A549 (cell line): ENCODE results near the gene ZMYND19. TPM values are rescaled to one million over a fixed set of nuclear protein-coding genes. Genes with fewer than 3 reads are reported as not detected.
A peak's percentile ranks its signal among the peaks of the same experiment; 100 is the strongest.

Source experiments
- ATAC-seq, 2 experiments: fragments of 200-7000 bp in 1 of 2; fragments of >200 bp in 1 of 2; cut with Nextera tagmentation in 1 of 2; cut with Tn5 transposase in 1 of 2; 3 replicates each; pipeline versions ENCODE4 v1.8.0 to v1.9.1; 2018 to 2020; ENCODE audit warnings: mild to moderate bottlenecking in 1 of 2, moderate library complexity in 1 of 2
- CTCF ChIA-PET: fragments of 300-600 bp; sonication (Branson Sonifier 250); formaldehyde crosslinking; extraction: SDS; loops from one replicate; lab custom pipeline; 2021; ENCODE audit warnings: antibody characterized with exemption, inconsistent platforms; lab: Yijun Ruan, JAX
- POLR2A ChIA-PET: fragments of 350-600 bp; formaldehyde crosslinking; extraction: SDS; loops from one replicate; lab custom pipeline; 2021; ENCODE audit warnings: antibody characterized with exemption, inconsistent platforms; lab: Yijun Ruan, JAX
- DNase-seq, 2 experiments: peaks; one replicate each; pipeline versions ENCODE4 v3.0.0 to v3.0.0-alpha.2; 2011 to 2016; ENCODE audit warnings: low read depth in 1 of 2, low spot score in 1 of 2
- FAIRE-seq: peaks from 2 replicates; lab custom pipeline; 2011; peaks lifted over from hg19 to GRCh38; lab: Jason Lieb, UNC
- H3K27ac ChIP-seq, 2 experiments: fragments of >200 bp; sonication (Bioruptor Twin); formaldehyde crosslinking; 3 replicates each; pipeline ENCODE4 v1.5.1; 2016 to 2017
- H3K4me1 ChIP-seq: fragments of >200 bp; sonication (Bioruptor Twin); formaldehyde crosslinking; 3 replicates; pipeline ENCODE4 v1.6.1; 2016
- H3K4me2 ChIP-seq: fragments of >200 bp; sonication (Bioruptor Twin); formaldehyde crosslinking; 3 replicates; pipeline ENCODE4 v1.6.1; 2016
- H3K4me3 ChIP-seq: fragments of >200 bp; sonication (Bioruptor Twin); formaldehyde crosslinking; 3 replicates; pipeline ENCODE4 v1.5.1; 2016
- H3K9me3 ChIP-seq: fragments of >200 bp; sonication (Bioruptor Twin); formaldehyde crosslinking; 3 replicates; pipeline ENCODE4 v1.6.1; 2016
- BHLHE40 ChIP-seq: IDR thresholded peaks from 2 replicates; pipeline ENCODE4 v1.6.1; 2012; ENCODE audit warnings: low read depth, low read length, inconsistent platforms
- CBX2 ChIP-seq: fragments of 200-600 bp; sonication (generic); IDR thresholded peaks from 2 replicates; pipeline ENCODE4 v1.6.1; 2016; ENCODE audit warnings: low read depth, mild to moderate bottlenecking, borderline replicate concordance
- CBX8 ChIP-seq: fragments of 200-600 bp; sonication (generic); IDR thresholded peaks from 2 replicates; pipeline ENCODE4 v1.6.1; 2016
- CHD2 ChIP-seq: fragments of 150-350 bp; IDR thresholded peaks from 2 replicates; pipeline ENCODE4 v1.6.1; 2014; ENCODE audit warnings: low read length; ENCODE audit not compliant: partially characterized antibody
- CHD4 ChIP-seq: fragments of 200-600 bp; sonication (generic); IDR thresholded peaks from 2 replicates; pipeline ENCODE4 v1.6.1; 2016; ENCODE audit warnings: antibody characterized with exemption, mild to moderate bottlenecking, borderline replicate concordance
- EHF ChIP-seq: fragments of 250-450 bp; sonication (Bioruptor Pico); IDR thresholded peaks from 2 replicates; pipeline ENCODE4 v1.5.0; 2020; ENCODE audit warnings: mild to moderate bottlenecking
- FOSB ChIP-seq: fragments of 250-450 bp; sonication (Bioruptor Pico); IDR thresholded peaks from 2 replicates; pipeline ENCODE4 v1.5.0; 2020; ENCODE audit warnings: mild to moderate bottlenecking, moderate library complexity
- GATA3 ChIP-seq: IDR thresholded peaks from 2 replicates; pipeline ENCODE4 v1.6.1; 2012; ENCODE audit warnings: borderline replicate concordance
- HDAC2 ChIP-seq: fragments of 200-600 bp; sonication (generic); IDR thresholded peaks from 2 replicates; pipeline ENCODE4 v1.6.1; 2016
- HOXB5 ChIP-seq: fragments of 250-450 bp; sonication (Bioruptor Pico); IDR thresholded peaks from 2 replicates; pipeline ENCODE4 v1.5.0; 2020; ENCODE audit warnings: mild to moderate bottlenecking, moderate library complexity
- KDM1A ChIP-seq: fragments of 200-600 bp; sonication (generic); IDR thresholded peaks from 2 replicates; pipeline ENCODE4 v1.6.1; 2016; ENCODE audit warnings: low read depth, mild to moderate bottlenecking
- MAZ ChIP-seq: fragments of 150-350 bp; IDR thresholded peaks from 2 replicates; pipeline ENCODE4 v1.6.1; 2014; ENCODE audit warnings: antibody characterized with exemption, low read depth, low read length, borderline replicate concordance
- PHF8 ChIP-seq: fragments of 200-600 bp; sonication (generic); IDR thresholded peaks from 2 replicates; pipeline ENCODE4 v1.6.1; 2016; ENCODE audit warnings: low read depth, mild to moderate bottlenecking, antibody characterized with exemption, moderate library complexity, borderline replicate concordance
- RAD21 ChIP-seq, 2 experiments: fragments of >200 bp in 1 of 2; sonication (Bioruptor Twin) in 1 of 2; formaldehyde crosslinking in 1 of 2; IDR thresholded peaks in 1 of 2; conservative IDR thresholded peaks in 1 of 2; 2 replicates in 1 of 2; 3 replicates in 1 of 2; pipeline ENCODE4 v1.6.1; 2012 to 2018; ENCODE audit warnings: inconsistent platforms in 1 of 2
- SMC3 ChIP-seq: fragments of >200 bp; sonication (Bioruptor Twin); formaldehyde crosslinking; IDR thresholded peaks from 3 replicates; pipeline ENCODE4 v1.6.1; 2018; ENCODE audit warnings: inconsistent platforms
- ZC3H11A ChIP-seq: fragments of 450-650 bp; IDR thresholded peaks from 2 replicates; pipeline ENCODE4 v1.6.1; 2014; ENCODE audit warnings: antibody characterized with exemption, mild to moderate bottlenecking
- ZNF302 ChIP-seq: fragments of 250-450 bp; sonication (Bioruptor Pico); IDR thresholded peaks from 2 replicates; pipeline ENCODE4 v1.9.0; 2021; ENCODE audit warnings: inconsistent platforms, mild to moderate bottlenecking, moderate library complexity
- WGBS: methylation state at CpG from one replicate; pipeline ENCODE4 v1.1.6; 2017; ENCODE audit errors: missing lambda C conversion rate; 5-methylcytosine and 5-hydroxymethylcytosine counted together
- polyA plus RNA-seq, 4 experiments: library from polyadenylated mRNA; depleted of rRNA in 3 of 4; stranded (reverse); fragments of >200 nt; fragmentation: RNase III in 1 of 4; extraction: RNeasy Plus Mini Kit Qiagen cat#74134 plus additional on column Dnase treatment in 1 of 4; gene quantifications; 2 replicates in 3 of 4; 3 replicates in 1 of 4; pipeline ENCODE4 v1.2.3, GENCODE V29; 2011 to 2017
- TF ChIP-seq, protein P1 (sequence below): fragments of >200 bp; sonication (Bioruptor Twin); formaldehyde crosslinking; IDR thresholded peaks from 3 replicates; pipeline ENCODE4 v1.5.1; 2016
- TF ChIP-seq, protein P2 (sequence below): fragments of >200 bp; sonication (Bioruptor Twin); formaldehyde crosslinking; IDR thresholded peaks from 2 replicates; pipeline ENCODE4 v1.6.1; 2016

The ZMYND19 gene
- polyA plus RNA-seq, 2 of the 4 experiments (the other 2 are of a cell fraction): 19.6 to 38.7 TPM

DNA sequence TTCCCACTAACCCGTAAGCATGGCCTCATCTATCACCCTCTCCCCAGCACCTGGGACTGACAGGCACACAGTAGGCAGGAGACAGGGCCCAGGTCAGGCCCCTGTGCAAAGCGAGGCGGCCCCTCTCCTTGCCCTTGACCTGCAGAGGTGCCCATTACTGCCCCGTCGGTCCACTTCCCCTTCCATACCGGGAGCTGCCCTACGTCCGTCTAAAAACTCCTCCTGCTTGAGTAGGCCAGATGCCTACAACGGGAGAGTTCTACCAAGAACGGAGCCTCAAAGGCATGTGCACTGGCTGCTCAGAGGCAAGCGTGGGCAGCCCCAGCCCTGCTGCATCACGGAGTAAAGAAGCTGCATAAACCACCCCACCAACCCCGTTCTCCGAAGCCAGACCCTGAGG lies 7.0 kb downstream of the ZMYND19 start (continued):
- no peak for TF ChIP-seq SMC3

DNA sequence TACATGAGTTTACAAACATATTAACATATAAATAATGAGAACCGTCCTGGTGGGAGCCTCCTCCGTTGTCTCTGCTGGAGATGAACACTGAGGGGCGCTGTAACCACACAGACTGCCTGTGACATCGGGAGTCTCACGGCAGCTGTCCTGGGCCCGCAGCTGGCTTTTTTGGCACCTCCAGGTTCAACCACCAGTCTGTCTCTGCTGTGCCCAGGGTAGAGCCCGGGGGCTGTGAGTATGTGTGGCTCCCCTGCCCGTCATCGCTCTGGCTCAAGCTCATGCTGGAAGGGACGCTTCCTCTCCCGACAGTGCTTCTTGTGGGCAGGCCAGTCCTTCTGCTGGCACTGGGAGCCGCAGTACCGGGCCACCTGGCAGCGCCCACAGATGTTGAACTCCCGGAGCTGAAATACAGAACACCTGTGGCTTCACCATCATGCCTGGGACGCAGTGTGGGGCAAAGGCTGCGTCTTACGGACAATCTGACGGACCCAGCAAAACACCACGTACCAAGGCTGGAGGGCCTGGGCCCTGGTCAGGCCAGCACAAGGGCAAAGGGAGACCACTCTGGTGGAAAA lies 7.9 kb downstream of the ZMYND19 start:
- DNase-seq (peak in 1 of 2 experiments; percentile 48), ATAC-seq (no peak), FAIRE-seq (no peak)
- no peaks in the 10 kb centered on the region for H3K9me3 ChIP-seq
- H3K4me2 ChIP-seq: no peak overlapping the region
- POLR2A ChIA-PET: interaction anchor here (2.0 kb wide), 1 partner anchor 8 kb away, joined by 9 read pairs; the partner anchor contains the start of gene ZMYND19
- TF ChIP-seq ZC3H11A (no peak), CHD4 (no peak), SMC3 (0 out of 3 replicates have a peak, but pooled peaks have one; percentile 9), KDM1A (no peak), EHF (CRISPR knock-in tag) (no peak), HDAC2 (no peak), CHD2 (no peak), RAD21 (conservative IDR thresholded peaks at IDR 0.05 in 1 of 2, IDR thresholded peaks at IDR 0.05 in 1 of 2) (peak; percentile 51 to 61; a peak in 4 of 5 replicates), ZNF302 (CRISPR knock-in tag) (no peak), MAZ (no peak), BHLHE40 (no peak), PHF8 (no peak)
- TF ChIP-seq, protein P1, sequence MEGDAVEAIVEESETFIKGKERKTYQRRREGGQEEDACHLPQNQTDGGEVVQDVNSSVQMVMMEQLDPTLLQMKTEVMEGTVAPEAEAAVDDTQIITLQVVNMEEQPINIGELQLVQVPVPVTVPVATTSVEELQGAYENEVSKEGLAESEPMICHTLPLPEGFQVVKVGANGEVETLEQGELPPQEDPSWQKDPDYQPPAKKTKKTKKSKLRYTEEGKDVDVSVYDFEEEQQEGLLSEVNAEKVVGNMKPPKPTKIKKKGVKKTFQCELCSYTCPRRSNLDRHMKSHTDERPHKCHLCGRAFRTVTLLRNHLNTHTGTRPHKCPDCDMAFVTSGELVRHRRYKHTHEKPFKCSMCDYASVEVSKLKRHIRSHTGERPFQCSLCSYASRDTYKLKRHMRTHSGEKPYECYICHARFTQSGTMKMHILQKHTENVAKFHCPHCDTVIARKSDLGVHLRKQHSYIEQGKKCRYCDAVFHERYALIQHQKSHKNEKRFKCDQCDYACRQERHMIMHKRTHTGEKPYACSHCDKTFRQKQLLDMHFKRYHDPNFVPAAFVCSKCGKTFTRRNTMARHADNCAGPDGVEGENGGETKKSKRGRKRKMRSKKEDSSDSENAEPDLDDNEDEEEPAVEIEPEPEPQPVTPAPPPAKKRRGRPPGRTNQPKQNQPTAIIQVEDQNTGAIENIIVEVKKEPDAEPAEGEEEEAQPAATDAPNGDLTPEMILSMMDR: peak; percentile 36
- peaks cover 4% of the 10 kb centered on the region; the same call in 2 of the 3 replicates for H3K4me1 ChIP-seq
- WGBS: 83% methylated on average over 18 of the region's 20 CpGs
- H3K4me3 ChIP-seq: no peak overlapping the region
- CTCF ChIA-PET: interaction anchor here (0.7 to 9.7 kb wide), 4 partner anchors 13 to 41 kb away, joined by 4 to 175 read pairs (median 8); partner anchors contain the start of genes EHMT1 and ZMYND19
- H3K27ac ChIP-seq: no peak overlapping the region

DNA sequence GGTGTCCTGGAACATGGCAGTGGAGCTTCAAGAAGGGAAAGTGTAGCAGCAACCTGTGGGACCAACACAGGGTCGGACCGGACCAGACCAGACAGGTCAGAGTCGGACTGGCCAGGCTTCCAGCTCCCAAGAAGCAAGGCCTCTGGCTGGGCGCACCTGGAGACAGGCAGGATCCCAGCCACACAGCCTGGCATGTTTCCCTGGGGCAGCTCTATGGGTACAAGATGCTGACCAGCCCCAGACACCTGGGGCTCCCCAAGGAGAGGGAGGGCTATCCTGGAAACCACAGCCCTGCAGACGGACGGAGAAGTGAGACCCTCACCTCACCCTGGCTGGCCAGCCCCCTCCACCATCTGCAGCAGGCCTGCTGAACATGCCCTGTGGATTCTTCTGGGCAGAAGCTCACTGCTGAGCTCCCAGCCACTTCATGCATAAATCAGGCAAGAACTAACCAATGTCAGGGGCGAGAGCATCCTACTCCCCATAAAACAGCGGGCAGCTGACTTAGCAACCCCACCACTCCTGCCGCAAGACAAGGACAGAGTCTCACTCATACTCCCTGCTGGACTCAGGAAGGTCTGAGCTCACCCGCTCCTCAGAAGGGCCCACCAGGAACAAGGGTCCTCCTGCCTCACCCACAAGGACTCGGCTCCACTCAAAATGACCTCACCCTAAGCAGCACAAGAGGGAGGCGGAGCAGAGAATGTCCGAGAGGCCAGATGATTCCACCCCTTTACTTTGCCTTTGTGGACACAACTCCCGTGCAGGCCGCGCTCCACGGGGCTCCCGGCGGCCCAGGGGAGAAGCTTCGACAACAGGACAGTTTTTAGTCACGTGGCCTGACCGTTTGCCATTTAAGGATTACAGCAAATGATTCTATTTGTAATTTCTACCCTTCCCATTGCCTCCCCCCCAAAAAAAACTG lies 8.7 kb downstream of the ZMYND19 start:
- 93% methylated on average over 21 of the region's 22 CpGs for WGBS
- Histone ChIP-seq H3K4me2 (no peak overlapping the region), H3K9me3 (no peaks in the 10 kb centered on the region), H3K4me1 (peaks cover 12% of the 10 kb centered on the region; the same call in 2 of the 3 replicates), H3K4me3 (no peak overlapping the region), H3K27ac (no peak overlapping the region)
- FAIRE-seq (no peak), ATAC-seq (no peak), DNase-seq (no peak)
- TF ChIP-seq KDM1A (no peak), CBX2 (no peak), SMC3 (no peak), PHF8 (no peak), GATA3 (no peak), FOSB (CRISPR knock-in tag) (no peak), HOXB5 (CRISPR knock-in tag) (no peak), CBX8 (no peak)
- TF ChIP-seq, protein P1: no peak
- TF ChIP-seq, protein P2, sequence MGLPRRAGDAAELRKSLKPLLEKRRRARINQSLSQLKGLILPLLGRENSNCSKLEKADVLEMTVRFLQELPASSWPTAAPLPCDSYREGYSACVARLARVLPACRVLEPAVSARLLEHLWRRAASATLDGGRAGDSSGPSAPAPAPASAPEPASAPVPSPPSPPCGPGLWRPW: no peak
- ChIA-PET CTCF (interaction anchor here (0.7 to 9.7 kb wide), 7 partner anchors 14 to 61 kb away, joined by 3 to 175 read pairs (median 4); partner anchors contain the start of genes EHMT1 and ZMYND19), POLR2A (interaction anchor here (2.0 kb wide), 1 partner anchor 9 kb away, joined by 9 read pairs; the partner anchor contains the start of gene ZMYND19)
